Stomach (tissue), 4 donors: ENCODE results near the gene DCLRE1A.

Source experiments
- EP300 ChIP-seq: sonication (generic); formaldehyde crosslinking; IDR thresholded peaks from one replicate; pipeline ENCODE4 v1.6.1; 2017; ENCODE audit warnings: antibody characterized with exemption
- POLR2A ChIP-seq, 4 donors: fragments of 450-650 bp; IDR thresholded peaks; one replicate each; pipeline ENCODE4 v1.6.1; 2016; ENCODE audit warnings: antibody characterized with exemption in 4 of 4, control low read depth in 2 of 4, mild to moderate bottlenecking in 1 of 4, moderate library complexity in 1 of 4
- POLR2AphosphoS5 ChIP-seq, 3 donors: sonication (generic); formaldehyde crosslinking; IDR thresholded peaks; one replicate each; pipeline ENCODE4 v1.6.1; 2016; ENCODE audit warnings: antibody characterized with exemption in 3 of 3
- TF ChIP-seq, protein P1 (sequence below), 7 experiments: fragments of 450-650 bp in 4 of 7; fragments of 200-600 bp in 3 of 7; sonication (generic) in 3 of 7; IDR thresholded peaks; one replicate each; pipeline ENCODE4 v1.5.1; 2016 to 2019; ENCODE audit warnings: antibody characterized with exemption in 7 of 7, control low read depth in 2 of 7, mild to moderate bottlenecking in 1 of 7

DNA sequence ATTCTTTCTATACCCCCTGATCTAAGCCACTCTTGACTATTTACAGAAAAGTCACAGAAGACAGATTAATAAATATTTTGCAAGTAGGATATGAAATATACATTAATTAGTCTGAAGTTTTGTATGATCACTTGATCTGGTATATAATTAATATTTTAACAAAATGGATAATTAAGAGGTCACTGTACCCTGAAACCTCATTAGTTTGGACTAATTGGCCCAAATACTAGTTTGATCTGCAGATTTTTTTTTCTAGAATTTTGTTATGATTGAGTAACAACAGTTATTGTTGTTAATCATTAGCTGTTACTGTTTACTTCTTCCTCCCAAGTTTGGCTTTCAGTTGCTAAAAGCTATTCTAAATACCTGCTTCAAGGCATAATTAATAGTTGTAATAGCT lies 3.3 kb upstream of the DCLRE1A start:
- TF ChIP-seq, protein P1, sequence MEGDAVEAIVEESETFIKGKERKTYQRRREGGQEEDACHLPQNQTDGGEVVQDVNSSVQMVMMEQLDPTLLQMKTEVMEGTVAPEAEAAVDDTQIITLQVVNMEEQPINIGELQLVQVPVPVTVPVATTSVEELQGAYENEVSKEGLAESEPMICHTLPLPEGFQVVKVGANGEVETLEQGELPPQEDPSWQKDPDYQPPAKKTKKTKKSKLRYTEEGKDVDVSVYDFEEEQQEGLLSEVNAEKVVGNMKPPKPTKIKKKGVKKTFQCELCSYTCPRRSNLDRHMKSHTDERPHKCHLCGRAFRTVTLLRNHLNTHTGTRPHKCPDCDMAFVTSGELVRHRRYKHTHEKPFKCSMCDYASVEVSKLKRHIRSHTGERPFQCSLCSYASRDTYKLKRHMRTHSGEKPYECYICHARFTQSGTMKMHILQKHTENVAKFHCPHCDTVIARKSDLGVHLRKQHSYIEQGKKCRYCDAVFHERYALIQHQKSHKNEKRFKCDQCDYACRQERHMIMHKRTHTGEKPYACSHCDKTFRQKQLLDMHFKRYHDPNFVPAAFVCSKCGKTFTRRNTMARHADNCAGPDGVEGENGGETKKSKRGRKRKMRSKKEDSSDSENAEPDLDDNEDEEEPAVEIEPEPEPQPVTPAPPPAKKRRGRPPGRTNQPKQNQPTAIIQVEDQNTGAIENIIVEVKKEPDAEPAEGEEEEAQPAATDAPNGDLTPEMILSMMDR (IDR thresholded peaks at IDR 0.05): no peak
- TF ChIP-seq POLR2A (IDR thresholded peaks at IDR 0.05): no peak
- TF ChIP-seq EP300: no peak
- no peak for TF ChIP-seq POLR2AphosphoS5 (IDR thresholded peaks at IDR 0.05)
